Stimulated activated CD8-positive, alpha-beta memory T cell treated with anti-CD3 and anti-CD28 coated beads, Interleukin-4, amount 100 ng/mL, for 24 hours (primary cell): ENCODE results near the gene FGR.
"Not testable (repeated sequence)": the region's sequence is repeated elsewhere in the genome, so short reads cannot be mapped to it uniquely, and the experiment has no call there.

Source experiments
- DNase-seq: peaks from one replicate; pipeline ENCODE4 v3.0.0-alpha.2; 2020; ENCODE audit warnings: low read depth

FGR gene

DNA sequence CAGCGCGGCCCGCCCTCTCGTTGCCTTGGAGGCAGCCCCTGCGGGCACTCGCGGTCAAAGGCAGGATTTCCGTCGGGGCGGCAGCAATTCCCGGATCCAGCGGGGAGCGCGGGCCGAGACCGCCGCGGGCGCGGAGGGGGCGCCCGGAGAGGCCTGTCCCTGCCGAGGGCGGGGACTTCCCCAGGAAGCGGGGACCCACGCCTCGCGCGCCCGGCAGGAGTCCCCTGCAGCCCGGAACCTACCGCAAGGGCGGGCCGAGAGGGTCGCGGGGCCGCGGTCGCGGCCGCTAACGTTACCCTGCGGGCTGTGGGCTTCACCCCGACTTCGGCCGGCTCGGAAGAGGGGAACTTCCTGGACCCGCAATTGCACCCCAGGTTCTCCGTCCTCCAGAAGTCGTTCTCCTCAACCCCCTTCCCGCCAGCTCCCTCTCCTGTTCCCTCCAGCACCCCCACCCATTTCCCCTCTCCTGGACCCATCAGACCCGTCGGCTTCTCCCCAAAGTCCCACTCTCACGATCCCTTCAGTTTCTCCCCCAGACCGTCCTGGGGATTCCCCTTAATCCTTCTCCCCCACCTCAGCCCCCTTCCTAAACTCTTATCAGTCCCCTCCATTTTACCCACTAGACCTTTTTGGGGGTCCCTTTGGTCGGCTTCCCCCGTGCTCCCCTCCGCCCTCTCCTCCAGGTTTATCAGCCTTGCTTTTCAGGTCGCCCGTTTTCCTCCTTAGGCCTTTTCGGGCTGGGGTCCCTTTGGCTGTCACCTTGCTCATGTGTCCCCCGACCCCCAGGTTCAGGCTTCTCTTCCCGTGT is 604 bp downstream of the FGR start:
- DNase-seq: no peak

DNA sequence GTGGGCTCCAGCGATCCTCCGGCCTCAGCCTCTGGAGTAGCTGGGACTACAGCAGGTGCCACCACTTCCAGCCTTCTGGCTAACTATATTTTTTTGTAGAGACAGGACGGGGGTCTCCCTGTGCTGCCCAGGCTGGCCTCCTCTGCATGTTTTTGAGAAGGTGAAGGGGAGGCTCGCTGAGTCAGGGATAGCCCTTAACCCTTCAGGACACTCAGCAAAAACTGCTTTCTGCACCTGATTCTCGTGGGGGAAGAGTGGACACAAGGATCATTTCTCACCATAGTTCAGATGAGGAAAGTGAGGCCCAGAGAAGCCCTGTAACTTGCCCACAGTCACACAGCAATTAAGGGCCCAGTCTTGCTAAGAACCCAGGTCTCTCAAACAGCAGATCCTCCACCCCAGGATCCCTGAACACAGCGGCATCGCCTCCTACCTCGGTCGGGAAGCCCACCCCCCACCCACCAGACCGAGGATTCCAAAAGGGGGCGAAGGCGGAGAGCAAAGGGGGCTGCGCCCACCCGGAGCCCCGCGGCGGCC is 1.3 kb downstream of the FGR start:
- no peak for DNase-seq

DNA sequence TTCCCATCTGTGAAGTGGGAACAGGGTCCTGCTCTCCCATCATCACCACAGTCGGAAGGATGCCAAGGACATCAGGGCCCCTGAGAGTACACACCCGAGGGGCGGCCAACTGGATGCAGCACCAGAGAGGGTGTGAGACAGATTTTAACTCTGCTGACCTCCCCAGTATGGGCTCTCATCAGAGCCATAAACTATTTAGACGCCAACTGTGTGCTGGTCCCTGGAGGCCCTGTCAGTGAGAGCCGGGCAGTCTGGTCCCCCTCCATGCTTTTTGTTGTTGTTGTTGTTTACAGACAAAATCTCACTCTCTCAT is 1.7 kb downstream of the FGR start:
- DNase-seq: no peak

DNA sequence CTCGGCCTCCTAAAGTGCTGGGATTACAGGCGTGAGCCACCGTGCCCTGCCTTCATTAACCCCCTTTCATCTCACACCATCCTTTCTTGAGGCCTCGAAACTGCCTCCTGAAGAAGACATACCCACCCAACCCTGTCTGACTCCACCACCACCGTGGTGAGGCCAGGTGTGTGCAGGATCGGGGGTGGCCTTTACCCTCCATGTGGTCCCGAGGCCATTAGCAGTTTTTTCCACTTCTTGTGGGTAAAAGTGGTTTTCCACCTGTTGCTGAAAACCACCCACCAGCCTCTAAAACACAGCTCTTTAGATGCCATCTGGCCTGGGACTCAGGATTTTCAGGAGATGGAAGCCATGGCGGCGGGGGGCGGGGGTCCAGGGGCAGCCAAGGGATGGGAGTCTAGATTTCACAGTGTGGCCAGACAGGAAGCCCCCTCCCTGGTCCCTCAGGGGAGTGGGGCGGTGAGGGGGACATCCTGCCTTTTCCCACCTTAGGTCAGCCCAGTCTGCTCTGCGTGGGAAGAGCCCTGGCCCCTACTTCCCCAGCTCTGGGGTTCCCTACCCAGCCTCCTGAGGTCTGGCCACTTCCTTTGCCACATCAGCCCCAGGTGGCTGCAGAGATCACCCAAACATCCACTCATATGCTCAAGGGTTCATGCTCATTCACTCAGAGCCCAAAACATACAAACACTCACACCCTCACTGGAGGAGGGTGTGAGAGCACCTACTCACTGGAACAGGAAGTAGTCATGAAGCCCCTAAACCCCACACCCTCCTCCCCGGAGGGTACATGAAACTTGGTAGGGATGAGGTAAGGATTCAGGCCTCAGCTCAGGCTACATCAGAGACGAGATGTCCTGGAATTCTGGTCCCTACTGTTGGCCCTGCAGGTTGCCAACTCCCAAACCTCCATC is 2.3 kb downstream of the FGR start:
- DNase-seq: peak; percentile 45

DNA sequence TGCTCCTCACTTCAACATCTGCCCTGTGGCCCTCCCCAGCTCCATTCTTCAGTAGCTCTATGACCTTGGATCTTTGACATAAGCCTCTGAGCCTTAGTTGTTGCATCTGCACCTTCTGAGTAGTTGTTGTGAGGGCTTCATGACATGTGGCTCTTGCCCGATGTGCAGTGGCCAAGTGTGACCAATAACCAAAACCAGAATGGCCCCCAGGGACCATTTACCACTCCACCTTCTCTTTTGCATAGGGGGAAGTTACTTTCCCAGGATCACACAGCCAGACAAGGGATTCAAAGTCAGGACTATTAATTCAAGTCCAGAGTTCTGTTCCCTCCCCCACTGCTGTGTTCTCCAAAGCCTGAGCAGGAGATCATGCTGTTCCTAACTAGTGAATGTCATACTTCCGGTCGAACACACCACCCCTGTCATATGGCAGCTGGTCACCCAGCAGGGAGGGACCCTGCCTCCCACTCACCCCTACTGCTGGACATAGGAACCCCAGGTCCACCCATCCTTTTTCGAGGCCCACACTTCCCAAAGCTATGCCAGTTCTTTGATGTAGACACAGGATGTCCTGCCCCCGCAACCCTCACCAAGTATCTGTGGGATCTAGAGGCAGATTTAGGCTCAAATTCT is 4.0 kb downstream of the FGR start:
- no peak for DNase-seq

DNA sequence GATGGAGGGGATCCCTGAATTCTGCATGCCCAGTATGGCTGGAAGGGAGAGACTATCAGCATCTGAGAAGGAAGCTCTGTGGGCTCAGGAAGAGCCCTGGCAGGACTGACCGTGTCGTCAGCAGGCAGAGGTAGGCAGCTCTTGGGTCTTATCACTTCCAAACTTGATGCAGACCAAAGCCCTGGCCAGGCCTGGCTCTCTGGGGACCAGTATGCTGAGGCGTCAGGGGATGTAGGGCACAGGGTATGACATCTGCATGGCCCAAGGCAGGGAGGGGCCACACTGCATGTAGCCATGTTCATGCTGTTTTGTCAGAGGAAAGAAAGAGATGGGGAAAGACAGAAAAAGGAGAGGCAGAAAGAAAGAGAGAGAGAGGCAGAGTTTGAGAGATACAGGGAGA is 6.3 kb downstream of the FGR start:
- DNase-seq: no peak

DNA sequence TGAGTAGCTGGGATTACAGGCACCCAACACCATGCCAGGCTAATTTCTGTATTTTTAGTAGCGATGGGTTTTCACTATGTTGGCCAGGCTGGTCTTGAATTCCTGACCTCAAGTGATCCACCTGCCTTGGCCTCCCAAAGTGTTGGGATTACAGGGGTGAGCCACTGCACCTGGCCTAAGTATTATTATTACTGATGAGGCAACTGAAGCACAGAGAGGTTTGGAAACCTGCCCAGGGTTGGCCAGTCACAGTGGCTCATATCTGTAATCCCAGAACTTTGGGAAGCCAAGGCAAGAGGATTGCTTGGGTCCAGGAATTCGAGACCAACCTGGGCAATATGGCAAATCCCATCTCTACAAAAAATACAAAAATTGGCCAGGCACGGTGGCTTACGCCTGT is 7.3 kb downstream of the FGR start:
- not testable (repeated sequence) for DNase-seq

DNA sequence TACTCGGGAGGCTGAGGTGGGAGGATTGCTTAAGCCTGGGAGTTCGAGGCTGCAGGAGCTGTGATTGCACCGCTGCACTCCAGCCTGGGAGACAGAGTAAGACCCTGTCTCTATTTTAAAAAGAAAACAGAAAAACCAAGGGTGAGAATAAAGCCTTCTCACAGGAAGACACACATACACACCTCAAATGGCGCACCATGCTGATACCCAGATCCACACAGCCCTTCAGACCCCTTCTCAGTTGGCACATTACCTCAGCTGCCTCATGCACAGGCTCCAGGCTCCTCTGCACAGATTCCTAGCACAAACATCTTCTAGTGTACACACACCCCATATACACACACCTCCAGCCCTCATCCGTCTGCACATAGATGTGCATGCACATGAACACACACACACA is 7.9 kb downstream of the FGR start:
- no peak for DNase-seq

DNA sequence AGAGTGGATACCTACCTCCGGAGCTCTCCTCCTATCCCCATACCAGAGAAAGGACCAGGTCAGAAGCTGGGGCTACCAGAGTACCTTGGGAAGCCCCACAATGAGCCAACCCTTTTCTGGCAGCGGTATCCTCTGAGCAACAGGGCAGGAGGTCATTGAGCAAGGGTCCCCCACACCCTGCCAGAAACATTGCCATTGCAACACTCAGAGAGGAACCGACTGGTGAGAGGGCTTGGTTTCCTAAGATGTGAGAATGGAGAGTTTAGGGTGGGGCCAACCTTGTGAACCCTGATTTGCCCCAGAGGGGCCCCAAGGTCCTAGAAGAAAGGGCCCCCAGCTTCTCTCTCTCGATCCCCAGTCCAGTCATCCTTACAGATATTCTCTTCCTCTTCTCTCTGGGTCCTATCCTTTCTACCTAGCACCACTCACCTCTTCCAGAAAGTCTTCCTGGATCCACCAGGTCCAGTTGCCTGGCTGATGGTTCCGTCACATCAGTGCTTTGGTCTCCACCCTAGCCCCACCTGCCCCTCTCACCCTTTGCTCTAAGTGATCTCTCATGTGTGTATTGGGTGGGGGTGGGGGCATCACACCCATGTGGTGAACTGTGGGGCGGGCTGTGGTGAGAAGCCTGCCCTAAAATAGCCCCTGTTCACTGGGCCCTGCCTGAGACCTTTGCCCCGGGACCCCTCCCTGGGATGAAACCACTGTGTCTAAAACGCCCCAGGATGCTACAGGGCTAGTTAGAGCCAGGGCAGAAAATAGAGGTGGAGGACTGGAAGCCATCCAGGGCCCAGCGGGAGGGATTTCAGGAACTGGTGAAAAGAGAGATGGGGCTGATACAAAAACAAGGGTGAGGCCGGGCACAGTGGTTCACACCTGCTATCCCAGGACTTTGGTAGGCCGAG is 8.7 kb downstream of the FGR start:
- no peak for DNase-seq

DNA sequence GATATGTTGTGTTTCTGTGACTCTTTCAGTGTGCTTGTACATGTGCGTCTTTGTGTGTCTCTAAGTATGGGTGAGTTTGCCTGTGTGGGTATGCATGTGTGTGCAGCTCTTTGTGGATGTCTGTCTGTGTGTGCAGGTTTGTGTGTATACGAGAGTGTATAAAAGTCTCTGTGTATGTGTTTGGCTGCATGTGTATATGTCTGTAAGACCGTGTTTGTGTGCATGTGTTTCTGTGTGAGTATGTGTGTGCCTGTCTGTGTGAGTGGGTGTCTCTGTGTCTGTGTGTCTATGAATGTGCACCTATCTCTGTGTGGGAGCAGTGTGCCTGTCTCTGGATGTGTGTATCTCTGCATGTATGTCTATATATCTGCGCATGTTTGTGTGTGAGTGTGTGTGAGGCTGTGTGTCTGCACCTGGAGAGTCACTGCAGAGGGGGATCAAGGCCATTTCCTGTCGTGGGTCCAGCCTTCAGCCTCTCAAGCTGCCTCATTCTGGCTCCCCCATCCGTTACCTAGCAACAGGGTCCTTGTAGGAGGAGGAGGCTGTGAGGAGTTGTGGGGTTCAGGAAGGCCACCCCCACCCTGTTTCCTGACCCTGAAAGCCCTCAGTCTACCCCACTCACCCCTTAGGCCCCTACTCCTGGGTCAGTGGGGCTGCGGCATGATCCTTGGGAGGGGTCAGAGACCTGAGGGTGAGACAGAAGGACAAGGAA is 10.4 kb downstream of the FGR start:
- no peak for DNase-seq

DNA sequence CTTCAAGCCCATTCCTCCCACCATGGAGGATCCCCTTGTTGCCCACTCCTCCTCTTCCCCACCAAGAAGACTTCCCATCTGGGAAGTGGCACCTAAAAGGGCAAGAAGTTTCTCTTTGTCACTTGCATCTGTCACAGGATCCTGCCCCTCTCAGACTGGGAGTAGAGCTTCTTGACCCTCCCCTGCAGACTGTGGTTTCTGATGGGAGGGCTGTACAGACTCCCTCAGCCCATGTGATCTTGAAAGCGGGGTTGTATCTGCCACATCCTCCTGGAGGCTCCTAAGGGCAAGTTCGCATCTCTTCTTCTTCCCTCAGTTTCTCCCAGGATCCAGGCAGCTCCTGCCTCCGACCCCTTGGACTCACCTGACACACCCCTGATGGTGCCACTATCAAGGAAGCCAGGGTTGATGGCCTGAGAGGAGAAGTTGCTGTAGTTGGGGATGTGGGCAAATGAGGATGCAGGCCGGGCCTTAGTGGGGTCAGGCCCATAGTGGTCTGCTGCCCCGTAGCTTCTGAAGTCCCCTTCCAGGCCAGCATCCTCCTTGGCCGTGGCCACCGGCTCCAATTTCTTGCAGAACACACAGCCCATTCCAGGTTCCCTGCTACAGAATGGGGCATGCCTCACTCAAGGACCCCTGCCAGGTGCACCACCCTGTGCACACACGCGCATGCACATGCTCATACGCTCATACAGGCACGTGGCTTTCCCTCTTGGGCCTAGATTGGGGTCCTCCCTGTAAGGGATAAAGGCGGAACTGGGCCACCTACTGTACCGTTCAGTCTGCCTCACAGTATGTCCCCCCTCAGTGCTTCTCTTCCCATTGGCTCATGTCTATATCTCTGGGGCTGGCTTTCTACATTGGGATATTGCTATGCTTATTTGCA is 11.4 kb downstream of the FGR start:
- DNase-seq: no peak

DNA sequence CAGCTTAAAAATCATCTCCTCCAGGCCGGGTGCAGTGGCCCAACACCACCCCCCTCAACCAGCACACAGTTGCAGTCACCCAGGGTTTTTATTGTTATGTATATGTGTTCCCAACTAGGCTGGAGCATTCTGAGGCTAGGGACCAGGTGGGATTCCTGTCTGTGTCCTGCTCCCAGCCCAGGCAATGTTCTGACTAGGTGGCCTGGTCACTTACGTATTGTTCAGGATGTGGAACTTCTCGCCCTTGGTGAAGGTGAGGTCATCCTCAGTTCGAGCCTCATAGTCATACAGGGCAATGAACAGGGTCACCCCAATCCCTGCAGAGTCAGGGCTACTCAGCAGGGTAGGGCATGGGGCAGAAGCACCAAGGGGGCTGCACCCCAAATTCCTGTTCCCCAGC is 12.2 kb downstream of the FGR start:
- no peak for DNase-seq

DNA sequence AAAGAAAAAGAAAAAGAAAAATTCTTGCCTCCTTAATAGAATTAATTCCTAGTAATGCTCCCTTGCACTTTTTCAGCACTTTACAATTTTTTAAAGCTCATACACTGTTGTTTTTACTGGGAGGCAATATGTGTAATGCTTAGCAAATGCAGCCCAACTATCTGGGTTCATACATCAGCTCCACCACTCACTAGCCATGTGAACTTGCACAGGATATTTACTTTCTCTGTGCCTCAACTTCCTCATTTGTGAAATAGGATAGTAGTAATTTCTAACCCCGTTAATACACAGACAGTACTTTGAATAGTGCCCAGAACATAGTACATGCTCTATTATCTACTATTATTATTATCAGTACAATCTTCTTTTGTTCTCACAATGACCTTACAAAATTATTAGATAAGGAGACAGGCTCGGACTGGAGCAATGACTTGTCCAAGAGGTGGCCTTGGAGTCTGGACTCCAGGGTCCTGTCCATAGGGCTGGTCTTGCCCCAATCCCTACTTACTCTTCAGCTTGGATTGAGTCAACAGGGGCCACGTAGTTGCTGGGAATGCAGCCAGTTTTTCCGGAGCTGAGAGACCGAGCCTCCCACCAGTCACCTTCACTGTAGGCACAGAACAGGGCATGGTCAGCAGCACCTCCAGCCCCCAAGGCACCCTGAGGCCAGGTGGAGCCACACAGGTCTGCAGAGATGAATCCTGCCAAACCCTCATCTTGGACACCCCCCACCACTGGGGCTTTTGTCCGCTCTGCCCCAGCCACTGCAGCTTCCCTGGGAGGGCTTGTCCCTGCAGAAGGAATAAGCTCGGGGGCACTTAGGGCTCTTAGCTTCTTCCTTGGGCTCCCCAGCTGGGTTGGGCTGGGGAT is 13.7 kb downstream of the FGR start:
- DNase-seq: no peak

DNA sequence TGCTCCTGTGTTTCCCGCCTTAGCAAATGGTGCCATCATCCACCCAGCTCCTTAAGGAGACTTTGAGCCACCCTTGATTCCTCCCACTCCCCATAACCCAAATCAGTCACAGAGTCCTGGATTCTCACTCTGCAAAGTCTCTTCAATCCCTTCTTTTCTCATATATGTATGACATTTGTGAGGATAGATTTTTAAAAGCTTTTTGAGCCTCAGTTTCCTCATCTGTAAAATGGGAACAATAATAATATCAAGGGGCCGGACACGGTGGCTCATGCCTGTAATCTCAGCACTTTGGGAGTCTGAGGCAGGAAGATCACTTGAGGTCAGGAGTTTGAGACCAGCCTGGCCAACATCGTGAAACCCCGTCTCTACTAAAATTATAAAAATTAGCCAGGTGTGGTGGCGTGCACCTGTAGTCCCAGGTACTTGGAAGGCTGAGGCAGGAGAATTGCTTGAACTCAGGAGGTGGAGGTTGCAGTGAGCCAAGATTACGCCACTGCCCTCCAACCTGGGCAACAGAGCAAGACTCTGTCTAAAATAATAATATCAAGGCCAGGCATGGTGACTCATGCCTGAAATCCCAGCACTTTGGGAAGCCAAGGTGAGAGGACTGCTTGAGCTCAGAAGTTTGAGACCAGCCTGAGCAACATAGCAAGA is 15.1 kb downstream of the FGR start:
- not testable (repeated sequence) for DNase-seq

DNA sequence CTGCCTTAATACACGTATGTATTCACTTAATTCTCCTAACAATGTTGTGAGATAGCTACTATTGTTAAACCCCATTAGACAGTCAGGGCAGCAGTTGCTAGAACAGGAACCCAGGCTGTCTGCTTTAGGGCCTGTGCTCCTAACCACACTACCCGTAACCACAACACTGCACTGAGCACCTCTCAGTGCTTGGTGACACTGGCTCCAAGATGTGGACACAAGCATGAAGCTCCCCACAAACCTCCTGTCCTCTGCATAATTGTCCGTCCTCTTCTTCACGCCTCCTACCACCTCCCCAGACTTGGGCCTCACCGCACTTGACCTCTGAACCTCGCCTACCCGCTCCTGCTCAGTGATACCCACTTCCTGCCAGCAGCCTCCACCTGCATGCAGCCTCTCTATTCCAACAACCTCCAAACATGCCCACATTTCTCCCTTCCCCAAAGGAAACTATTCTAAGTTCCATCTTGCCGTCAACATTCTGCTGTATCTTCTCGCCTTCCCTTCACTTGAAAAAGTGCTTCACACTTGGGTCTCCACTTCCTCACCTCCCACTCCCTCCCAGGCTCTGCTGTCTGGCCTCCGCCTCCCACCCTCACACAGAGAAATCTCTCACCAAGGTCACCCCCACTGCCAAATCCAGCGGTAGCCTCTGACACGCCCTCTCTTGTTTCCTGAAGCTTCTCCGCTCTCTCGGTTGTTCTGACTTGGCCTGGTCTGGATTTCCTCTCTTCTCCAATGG is 16.5 kb downstream of the FGR start:
- no peak for DNase-seq

DNA sequence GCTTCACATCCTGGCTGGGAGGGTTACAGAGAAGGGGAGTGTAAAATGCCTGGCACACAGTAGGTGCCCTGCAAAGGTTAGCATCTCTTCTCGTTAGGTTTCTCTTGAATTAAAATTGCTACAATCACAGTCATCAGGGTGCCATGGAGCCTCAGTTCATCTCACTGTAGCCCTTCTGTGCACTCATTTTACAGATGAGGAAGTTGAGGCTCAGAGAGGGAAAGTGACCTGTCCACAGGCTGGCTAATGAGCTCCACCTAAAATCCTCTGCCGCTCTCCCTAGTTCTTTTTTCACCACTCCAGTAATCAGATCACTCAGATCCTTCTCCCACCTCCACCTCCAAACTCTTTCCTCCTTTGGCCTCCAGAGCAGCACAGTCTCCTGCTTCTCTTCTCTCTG is 17.6 kb downstream of the FGR start:
- DNase-seq: no peak

DNA sequence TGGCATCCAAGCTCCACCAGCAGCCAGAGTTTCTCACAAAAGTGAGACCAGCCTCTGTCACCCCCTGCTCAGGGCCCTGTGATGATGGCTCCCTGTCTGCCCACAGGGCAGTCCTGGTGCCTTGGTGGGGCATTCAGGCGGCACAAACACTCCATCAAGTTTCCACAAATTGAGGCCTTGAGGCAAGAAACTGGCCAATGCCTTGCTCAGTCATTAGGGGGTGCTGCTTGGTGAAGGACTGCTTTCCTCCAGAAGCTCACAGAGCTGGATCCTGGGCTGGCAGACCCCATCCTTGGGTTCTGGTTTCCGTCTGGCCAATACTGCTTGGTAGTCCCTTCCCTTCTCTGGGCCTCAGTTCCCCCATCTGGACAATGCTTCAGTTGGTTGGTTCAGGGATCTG is 18.5 kb downstream of the FGR start:
- no peak for DNase-seq
